ENCODE results near the gene PLPPR5.

Gene PLPPR5

GRCh38 chr1:98914547-98914946, 90.1 kb downstream of the PLPPR5 start:
- Histone ChIP-seq H3K79me2 (ENCODE audit: insufficient read depth, low read length) (no peaks in the 10 kb centered on the region), H3K4me2 (ENCODE audit: low read depth, low read length, poor library complexity, severe bottlenecking) (no peak overlapping the region)
- no peak for TF ChIP-seq CTCF (IDR thresholded peaks at IDR 0.05; ENCODE audit: insufficient read depth, low read length, poor library complexity, severe bottlenecking)
- no peak for TF ChIP-seq EZH2phosphoT487 (conservative IDR thresholded peaks at IDR 0.05; ENCODE audit: low read length)

GRCh38 chr1:98910827-98911226, 93.8 kb downstream of the PLPPR5 start:
- no peak overlapping the region for H3K27ac ChIP-seq (ENCODE audit: low read depth, low read length)
- TF ChIP-seq EZH2phosphoT487 (conservative IDR thresholded peaks at IDR 0.05; ENCODE audit: low read length) (no peak), CTCF (IDR thresholded peaks at IDR 0.05; ENCODE audit: insufficient read depth, low read length, poor library complexity, severe bottlenecking) (no peak)
- H3K9ac ChIP-seq (ENCODE audit: low read length): no peak overlapping the region
- no peaks in the 10 kb centered on the region for H4K20me1 ChIP-seq (ENCODE audit: low read depth, low read length)
- H3K9me2 ChIP-seq (replicated peaks; ENCODE audit: insufficient read depth, low read length): no peaks in the 10 kb centered on the region
- H3K9me3 ChIP-seq (ENCODE audit: insufficient read depth, low read length): no peaks in the 10 kb centered on the region
- no peaks in the 10 kb centered on the region for H3K36me3 ChIP-seq (ENCODE audit: low read length)
- no peak overlapping the region for H2AFZ ChIP-seq (ENCODE audit: low read depth, low read length, severe bottlenecking)
- no peaks in the 10 kb centered on the region for H3F3A ChIP-seq (ENCODE audit: insufficient read depth)
- H3K4me2 ChIP-seq (ENCODE audit: low read depth, low read length, poor library complexity, severe bottlenecking): no peak overlapping the region
- H3K79me2 ChIP-seq (ENCODE audit: insufficient read depth, low read length): no peaks in the 10 kb centered on the region
- H3K27me3 ChIP-seq (ENCODE audit: low read length): no peaks in the 10 kb centered on the region
- no peak overlapping the region for H3K4me3 ChIP-seq (ENCODE audit: insufficient read depth, low read length, poor library complexity, severe bottlenecking)

More at GRCh38 chr1:98914547-98914946, 90.1 kb downstream of the PLPPR5 start:
- Histone ChIP-seq H3F3A (ENCODE audit: insufficient read depth) (no peaks in the 10 kb centered on the region), H3K27me3 (ENCODE audit: low read length) (no peaks in the 10 kb centered on the region), H3K36me3 (ENCODE audit: low read length) (no peaks in the 10 kb centered on the region), H3K27ac (ENCODE audit: low read depth, low read length) (no peak overlapping the region), H3K9me3 (ENCODE audit: insufficient read depth, low read length) (no peaks in the 10 kb centered on the region), H3K9ac (ENCODE audit: low read length) (no peak overlapping the region), H3K4me3 (ENCODE audit: insufficient read depth, low read length, poor library complexity, severe bottlenecking) (no peak overlapping the region), H4K20me1 (ENCODE audit: low read depth, low read length) (no peaks in the 10 kb centered on the region), H3K9me2 (replicated peaks; ENCODE audit: insufficient read depth, low read length) (no peaks in the 10 kb centered on the region), H2AFZ (ENCODE audit: low read depth, low read length, severe bottlenecking) (no peak overlapping the region)

- H3K4me3 ChIP-seq (ENCODE audit: insufficient read depth, low read length, poor library complexity, severe bottlenecking): no peak overlapping the region
These were observed 95.7 kb downstream of the PLPPR5 start for GRCh38 chr1:98908980-98909379.

More at GRCh38 chr1:98908980-98909379, 95.7 kb downstream of the PLPPR5 start:
- TF ChIP-seq CTCF (IDR thresholded peaks at IDR 0.05; ENCODE audit: insufficient read depth, low read length, poor library complexity, severe bottlenecking) (no peak), EZH2phosphoT487 (conservative IDR thresholded peaks at IDR 0.05; ENCODE audit: low read length) (no peak)
- H4K20me1 ChIP-seq (ENCODE audit: low read depth, low read length): no peaks in the 10 kb centered on the region
- H3F3A ChIP-seq (ENCODE audit: insufficient read depth): no peaks in the 10 kb centered on the region
- no peak overlapping the region for H3K27ac ChIP-seq (ENCODE audit: low read depth, low read length)
- no peaks in the 10 kb centered on the region for H3K36me3 ChIP-seq (ENCODE audit: low read length)
- H3K27me3 ChIP-seq (ENCODE audit: low read length): no peaks in the 10 kb centered on the region
- no peaks in the 10 kb centered on the region for H3K9me2 ChIP-seq (replicated peaks; ENCODE audit: insufficient read depth, low read length)
- H3K4me2 ChIP-seq (ENCODE audit: low read depth, low read length, poor library complexity, severe bottlenecking): no peak overlapping the region
- no peak overlapping the region for H2AFZ ChIP-seq (ENCODE audit: low read depth, low read length, severe bottlenecking)
- H3K9ac ChIP-seq (ENCODE audit: low read length): no peak overlapping the region
- no peaks in the 10 kb centered on the region for H3K9me3 ChIP-seq (ENCODE audit: insufficient read depth, low read length)
- H3K79me2 ChIP-seq (ENCODE audit: insufficient read depth, low read length): no peaks in the 10 kb centered on the region

Data from SU-DHL-6 (cell line).